A673 (cell line): ENCODE measurements around the gene IFNA13. TPM values are rescaled to one million over a fixed set of nuclear protein-coding genes. Genes with fewer than 3 reads are reported as not detected.
"Not testable (repeated sequence)": the region's sequence is repeated elsewhere in the genome, so short reads cannot be mapped to it uniquely, and the experiment has no call there.

Experiments
- BruUV-seq: library from RNA; stranded (reverse); fragments of 400-500 nt; replicated peaks from 2 replicates; lab custom pipeline; 2021; lab: Mats Ljungman, UMichigan
- CTCF ChIA-PET: fragments of 300-600 bp; sonication (Branson Sonifier 250); formaldehyde crosslinking; loops from one replicate; lab custom pipeline; 2022; ENCODE audit warnings: antibody characterized with exemption; lab: Charles Lee
- POLR2A ChIA-PET: fragments of 300-600 bp; sonication (Branson Sonifier 250); formaldehyde crosslinking; loops from one replicate; lab custom pipeline; 2022; ENCODE audit warnings: antibody characterized with exemption; ENCODE audit not compliant: low non-redundant PET; lab: Charles Lee
- DNase-seq: peaks from one replicate; pipeline ENCODE4 v3.0.0-alpha.2; 2015; ENCODE audit warnings: low spot score
- H3K27ac ChIP-seq: fragments of 200-600 bp; sonication (generic); 2 replicates; pipeline ENCODE4 v1.5.1; 2016; ENCODE audit warnings: mixed run types, low read depth, mild to moderate bottlenecking, mixed read lengths, antibody characterized with exemption, low read length; ENCODE audit not compliant: poor library complexity, severe bottlenecking
- H3K27me3 ChIP-seq: fragments of 200-600 bp; sonication (generic); replicated peaks from 2 replicates; pipeline ENCODE4 v1.6.1; 2017; ENCODE audit warnings: mixed run types, low read depth, mild to moderate bottlenecking, mixed read lengths, antibody characterized with exemption, low read length; ENCODE audit not compliant: insufficient read depth, poor library complexity
- H3K36me3 ChIP-seq: fragments of 200-600 bp; sonication (generic); 2 replicates; pipeline ENCODE4 v1.6.1; 2016; ENCODE audit warnings: mixed run types, mild to moderate bottlenecking, mixed read lengths, antibody characterized with exemption, low read length; ENCODE audit not compliant: insufficient read depth, poor library complexity, severe bottlenecking
- H3K4me1 ChIP-seq: fragments of 200-600 bp; sonication (generic); 2 replicates; pipeline ENCODE4 v1.6.1; 2017; ENCODE audit warnings: mixed run types, mild to moderate bottlenecking, mixed read lengths, antibody characterized with exemption, low read length; ENCODE audit not compliant: insufficient read depth, poor library complexity, severe bottlenecking
- H3K4me3 ChIP-seq: fragments of 200-600 bp; sonication (generic); 2 replicates; pipeline ENCODE4 v1.5.1; 2016; ENCODE audit warnings: low read depth, mixed run types, mild to moderate bottlenecking, mixed read lengths, low read length; ENCODE audit not compliant: poor library complexity, severe bottlenecking
- H3K9me3 ChIP-seq: fragments of 200-600 bp; sonication (generic); 2 replicates; pipeline ENCODE4 v1.6.1; 2016; ENCODE audit warnings: mixed run types, low read depth, mild to moderate bottlenecking, mixed read lengths, antibody characterized with exemption, low read length; ENCODE audit not compliant: poor library complexity, severe bottlenecking
- CTCF ChIP-seq: fragments of 300-800, 200-600 bp; sonication (generic); conservative IDR thresholded peaks from 2 replicates; pipeline ENCODE4 v1.5.1; 2017; ENCODE audit warnings: low read depth, mild to moderate bottlenecking, antibody characterized with exemption, low read length, moderate library complexity, mixed read lengths
- EZH2 ChIP-seq: fragments of 200-600 bp; sonication (generic); IDR thresholded peaks from 2 replicates; pipeline ENCODE4 v1.6.1; 2017; ENCODE audit warnings: borderline replicate concordance, low read depth, mild to moderate bottlenecking, mixed read lengths, antibody characterized with exemption, low read length; ENCODE audit not compliant: poor library complexity, severe bottlenecking
- intact Hi-C: fragments of 100-400 bp; cut with micrococcal nuclease; formaldehyde crosslinking; loops from one replicate; pipeline ENCODE4 v1.10.0; 2022; ENCODE audit not compliant: unreplicated experiment
- total RNA-seq: library from RNA; stranded (reverse); gene quantifications from 2 replicates; pipeline ENCODE4 v1.2.3, GENCODE V29; 2021

Gene IFNA13
- total RNA-seq, 1 experiment from 2014 or later = not detected

- Histone ChIP-seq H3K4me1 (no peaks in the 10 kb centered on the region), H3K27me3 (peaks cover 67% of the 10 kb centered on the region), H3K9me3 (no peaks in the 10 kb centered on the region), H3K27ac (no peak overlapping the region), H3K4me3 (no peak overlapping the region), H3K36me3 (no peaks in the 10 kb centered on the region)
- POLR2A ChIA-PET = no interaction called here
- TF ChIP-seq EZH2 = no peak
- TF ChIP-seq CTCF = no peak
- CTCF ChIA-PET = no interaction called here
- no peak for DNase-seq
- intact Hi-C loops = no loop called here
- BruUV-seq = no TSS peak
These were observed 13.8 kb upstream of the IFNA13 start for GRCh38 chr9:21381448-21382339.

- H3K36me3 ChIP-seq, BruUV-seq, H3K9me3 ChIP-seq, DNase-seq, H3K4me1 ChIP-seq, POLR2A ChIA-PET, H3K27ac ChIP-seq, H3K27me3 ChIP-seq, intact Hi-C loops, H3K4me3 ChIP-seq, CTCF ChIA-PET: not testable (repeated sequence)
These were observed 3.6 kb upstream of the IFNA13 start for GRCh38 chr9:21371467-21371866.

GRCh38 chr9:21367169-21367568 is 688 bp downstream of the IFNA13 start:
- H3K4me3 ChIP-seq, BruUV-seq, intact Hi-C loops, DNase-seq, H3K27me3 ChIP-seq, POLR2A ChIA-PET, H3K36me3 ChIP-seq, H3K9me3 ChIP-seq, H3K27ac ChIP-seq, H3K4me1 ChIP-seq, CTCF ChIA-PET: not testable (repeated sequence)

DNA sequence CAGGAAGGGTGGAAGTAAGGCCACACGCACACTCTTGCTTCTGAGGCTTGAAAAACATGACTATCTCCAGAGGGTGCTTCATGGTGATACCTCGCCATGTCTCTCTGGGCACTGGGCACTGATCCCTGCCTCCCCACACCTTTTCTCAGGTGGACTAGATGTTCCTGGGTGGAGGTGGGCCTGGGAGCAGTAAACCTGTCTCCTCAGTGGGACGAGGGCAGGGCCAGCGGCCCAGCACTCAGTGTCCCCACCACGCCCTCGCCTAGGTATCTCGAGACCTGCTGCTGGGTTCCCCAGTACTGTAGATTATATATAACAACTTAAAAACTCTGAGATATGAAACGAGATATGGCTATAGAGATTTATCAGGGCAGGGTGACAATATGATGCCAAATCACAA is 5.6 kb downstream of the IFNA13 start:
- no peak overlapping the region for H3K4me3 ChIP-seq
- POLR2A ChIA-PET = no interaction called here
- H3K27me3 ChIP-seq = no peaks in the 10 kb centered on the region
- intact Hi-C loops = no loop called here
- no peaks in the 10 kb centered on the region for H3K4me1 ChIP-seq
- no peaks in the 10 kb centered on the region for H3K9me3 ChIP-seq
- H3K36me3 ChIP-seq = no peaks in the 10 kb centered on the region
- no peak for DNase-seq
- BruUV-seq = no TSS peak
- TF ChIP-seq EZH2 (no peak), CTCF (no peak)
- CTCF ChIA-PET = no interaction called here
- no peak overlapping the region for H3K27ac ChIP-seq
